GM06990 (cell line): ENCODE results near the gene NOL4L.

Source experiments
- DNase-seq: peaks from one replicate; pipeline ENCODE4 v3.0.0-alpha.2; 2011; ENCODE audit not compliant: insufficient read length; ENCODE audit errors: extremely low read depth
- H3K27me3 ChIP-seq: replicated peaks from 2 replicates; pipeline ENCODE4 v1.6.0; 2011; ENCODE audit warnings: low read length; ENCODE audit not compliant: control insufficient read depth, insufficient read depth
- H3K36me3 ChIP-seq: 2 replicates; pipeline ENCODE4 v1.5.1; 2011; ENCODE audit warnings: low read length; ENCODE audit not compliant: control insufficient read depth, insufficient read depth
- H3K4me3 ChIP-seq: replicated peaks from 2 replicates; pipeline ENCODE4 v1.5.1; 2011; ENCODE audit warnings: low read depth, mild to moderate bottlenecking, control low read depth, low read length
- CTCF ChIP-seq: IDR thresholded peaks from 2 replicates; pipeline ENCODE4 v1.5.1; 2011; ENCODE audit warnings: low read length, control low read depth, mild to moderate bottlenecking, inconsistent platforms; ENCODE audit not compliant: insufficient read depth, poor library complexity, severe bottlenecking

The NOL4L gene

DNA sequence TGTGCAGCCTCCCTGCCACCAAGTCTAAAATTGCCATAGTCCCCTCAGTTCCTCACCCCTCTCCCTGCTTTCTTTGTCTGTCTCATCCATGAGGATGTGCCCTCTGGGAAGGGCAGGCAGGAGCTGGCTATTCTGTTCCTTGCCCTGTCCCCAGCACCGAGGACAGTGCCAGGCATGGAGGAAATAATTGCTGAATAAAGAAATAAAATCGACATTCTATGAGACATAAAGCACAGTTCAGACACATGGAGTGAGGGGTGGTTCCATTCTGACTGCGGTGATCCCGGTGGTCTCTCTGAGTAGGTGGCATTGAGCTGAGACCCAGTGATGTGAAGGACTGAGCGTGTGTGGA lies 23.5 kb upstream of the NOL4L start:
- TF ChIP-seq CTCF, result no peak
- DNase-seq, result no peak
- Histone ChIP-seq H3K36me3 (no peaks in the 10 kb centered on the region), H3K4me3 (no peak overlapping the region), H3K27me3 (no peaks in the 10 kb centered on the region; the same call in 1 of the 2 replicates)

- no peak for TF ChIP-seq CTCF
- H3K27me3 ChIP-seq, result no peaks in the 10 kb centered on the region; the same call in 1 of the 2 replicates
- no peak overlapping the region for H3K4me3 ChIP-seq
- no peaks in the 10 kb centered on the region for H3K36me3 ChIP-seq
- no peak for DNase-seq
Observed at GRCh38 chr20:32607727-32608663, 22.9 kb upstream of the NOL4L start.

GRCh38 chr20:32607324-32607723 lies 22.2 kb upstream of the NOL4L start:
- DNase-seq, result no peak
- H3K36me3 ChIP-seq, result no peaks in the 10 kb centered on the region
- no peak for TF ChIP-seq CTCF
- H3K27me3 ChIP-seq, result no peaks in the 10 kb centered on the region; the same call in 1 of the 2 replicates
- H3K4me3 ChIP-seq, result no peak overlapping the region

DNA sequence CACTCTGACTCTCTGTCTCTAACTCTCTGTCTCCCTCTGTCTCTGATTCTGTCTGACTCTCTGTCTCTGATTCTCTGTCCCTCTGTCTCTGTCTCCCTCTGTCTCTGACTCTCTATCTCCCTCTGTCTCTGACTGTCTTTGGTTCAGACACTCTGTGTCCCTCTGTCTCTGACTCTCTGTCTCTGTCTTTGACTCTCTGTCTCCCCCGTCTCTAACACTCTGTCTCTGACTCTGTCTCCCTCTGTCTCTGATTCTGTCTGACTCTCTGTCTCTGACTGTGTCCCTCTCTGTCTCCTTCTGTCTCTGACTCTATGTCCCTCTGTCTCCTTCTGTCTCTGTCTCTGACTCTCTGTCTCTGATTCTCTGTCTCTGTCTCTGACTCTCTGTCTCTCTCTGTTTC lies 21.7 kb upstream of the NOL4L start:
- H3K4me3 ChIP-seq, result no peak overlapping the region
- no peaks in the 10 kb centered on the region; the same call in 1 of the 2 replicates for H3K27me3 ChIP-seq
- no peak for DNase-seq
- no peak for TF ChIP-seq CTCF
- H3K36me3 ChIP-seq, result no peaks in the 10 kb centered on the region

DNA sequence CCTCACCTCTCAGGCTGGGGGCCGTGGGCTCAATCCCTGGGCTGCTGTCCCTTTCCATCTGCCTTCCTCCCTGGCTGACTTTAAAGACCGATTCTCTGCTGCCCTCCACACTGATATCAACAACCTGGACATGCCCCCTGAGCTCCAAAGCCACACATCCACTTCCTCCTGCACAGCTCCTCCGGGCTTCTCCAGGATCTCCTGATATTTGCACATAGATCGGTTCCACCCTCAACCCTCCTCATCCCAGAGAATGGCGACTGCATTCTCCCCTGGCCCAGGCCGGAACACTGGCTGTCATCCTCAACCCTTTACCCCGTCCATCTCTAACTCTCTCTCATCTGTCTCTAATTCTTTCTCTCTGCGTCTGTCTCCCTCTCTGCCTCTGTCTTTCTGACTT lies 21.0 kb upstream of the NOL4L start:
- Histone ChIP-seq H3K27me3 (no peaks in the 10 kb centered on the region; the same call in 1 of the 2 replicates), H3K36me3 (no peaks in the 10 kb centered on the region), H3K4me3 (no peak overlapping the region)
- TF ChIP-seq CTCF, result no peak
- no peak for DNase-seq
